ENCODE data around the gene NEB.
A peak's percentile ranks its signal among the peaks of the same experiment; 100 is the strongest.
"Not testable (repeated sequence)": the region's sequence is repeated elsewhere in the genome, so short reads cannot be mapped to it uniquely, and the experiment has no call there.

The NEB gene

DNA sequence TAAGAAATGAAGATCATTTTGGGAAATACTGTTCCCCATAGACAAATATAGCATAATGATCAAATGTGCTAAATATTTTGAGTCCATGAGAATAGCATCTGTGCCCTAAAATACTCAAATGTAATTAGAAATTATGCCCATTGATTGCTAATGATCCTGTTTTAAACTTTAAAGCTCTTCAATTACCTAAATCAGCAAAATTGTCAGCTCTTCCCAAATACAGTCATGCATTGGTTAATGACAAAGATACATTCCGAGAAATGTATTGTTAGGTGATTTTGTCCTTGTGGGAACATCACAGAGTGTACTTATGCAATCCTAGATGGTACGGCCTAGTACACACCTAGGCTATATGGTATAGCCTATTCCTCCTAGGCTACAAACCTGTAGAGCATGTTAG, 89.7 kb downstream of the NEB start:
- no peak for DNase-seq

- DNase-seq, result not testable (repeated sequence)
Measured at GRCh38 chr2:151641895-151642294, 92.4 kb downstream of the NEB start.

- DNase-seq, result no peak
Measured at GRCh38 chr2:151640087-151640486, 94.2 kb downstream of the NEB start.

DNA sequence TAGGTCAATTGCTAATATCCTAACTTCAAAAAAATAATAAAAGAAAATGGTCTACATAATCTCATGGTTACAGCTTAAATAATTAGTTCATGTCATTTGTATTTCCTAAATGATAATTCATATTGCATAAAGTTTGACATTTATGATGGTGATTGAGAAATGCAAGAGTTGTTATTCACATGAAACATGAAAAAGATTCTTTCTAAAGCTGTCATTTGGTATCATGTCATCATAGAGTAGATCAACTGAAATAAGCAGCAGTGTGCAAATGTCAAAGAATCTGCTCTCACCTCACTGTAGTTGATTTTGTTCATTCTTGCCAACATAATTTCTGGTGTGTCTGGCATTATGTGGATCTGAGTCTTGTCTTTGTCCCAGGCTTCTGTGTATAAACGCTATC, 95.3 kb downstream of the NEB start:
- DNase-seq, result no peak

DNA sequence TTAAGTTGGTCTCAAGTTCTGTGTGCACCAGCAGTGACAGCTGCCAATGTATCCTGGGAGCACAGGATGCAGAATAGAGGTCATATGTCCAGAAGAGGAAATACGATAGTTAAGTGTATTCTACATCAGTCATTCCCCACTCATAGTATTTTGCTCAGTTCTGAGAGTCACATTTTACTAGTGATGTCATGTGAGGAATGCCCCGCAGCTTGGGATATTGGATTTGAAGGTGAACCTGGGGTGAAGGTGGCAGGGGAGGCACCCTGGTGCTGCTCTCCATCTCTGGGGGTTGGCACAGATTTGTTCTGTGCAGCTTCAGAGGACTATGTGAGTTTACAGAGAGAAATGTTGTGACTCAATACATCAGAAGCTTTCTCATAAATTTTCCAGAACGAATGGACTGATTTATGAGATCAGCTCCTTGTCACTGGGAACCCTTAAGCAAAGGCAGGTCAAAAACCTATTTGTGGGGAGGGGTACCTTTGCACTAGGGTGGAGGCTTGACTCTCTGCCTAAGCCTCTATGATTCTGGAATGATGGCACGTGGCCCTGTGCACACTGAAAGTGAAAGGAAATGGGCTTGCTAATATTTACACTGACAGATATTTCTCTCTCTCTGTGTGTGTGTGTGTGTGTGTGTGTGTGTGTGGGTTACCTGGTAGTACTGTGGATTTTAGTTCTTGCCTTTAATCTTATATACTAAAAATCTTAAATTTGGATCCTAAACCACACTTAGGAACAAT, 95.9 kb downstream of the NEB start:
- DNase-seq, result peak; percentile 35

DNA sequence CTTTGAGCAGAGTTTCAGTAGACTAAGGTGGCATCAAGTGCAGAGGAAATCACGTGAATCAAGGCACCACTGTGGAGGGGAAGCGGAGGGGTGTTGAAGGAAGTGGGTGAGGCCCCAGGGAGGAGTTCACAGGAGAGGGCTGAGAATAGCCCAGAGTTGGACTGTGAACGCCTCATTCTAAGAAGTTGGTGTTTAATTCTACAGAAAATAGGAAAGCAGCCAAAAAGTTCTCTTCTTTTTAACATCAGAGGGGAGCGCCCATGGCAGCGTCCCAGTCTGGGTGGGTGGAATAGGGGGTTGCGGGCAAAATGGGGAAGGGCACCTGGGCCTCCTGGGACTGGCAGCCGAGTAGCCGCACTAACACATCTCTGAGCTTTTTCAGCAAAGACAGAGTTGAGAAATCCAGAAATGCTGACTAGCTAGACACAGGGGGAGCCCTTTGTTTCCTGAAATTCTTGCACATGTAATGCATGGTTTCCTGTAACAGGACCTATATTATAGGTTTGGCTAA, 97.0 kb downstream of the NEB start:
- peak; percentile 43 for DNase-seq

- DNase-seq, result no peak
Measured at GRCh38 chr2:151634736-151635467, 99.4 kb downstream of the NEB start.

DNA sequence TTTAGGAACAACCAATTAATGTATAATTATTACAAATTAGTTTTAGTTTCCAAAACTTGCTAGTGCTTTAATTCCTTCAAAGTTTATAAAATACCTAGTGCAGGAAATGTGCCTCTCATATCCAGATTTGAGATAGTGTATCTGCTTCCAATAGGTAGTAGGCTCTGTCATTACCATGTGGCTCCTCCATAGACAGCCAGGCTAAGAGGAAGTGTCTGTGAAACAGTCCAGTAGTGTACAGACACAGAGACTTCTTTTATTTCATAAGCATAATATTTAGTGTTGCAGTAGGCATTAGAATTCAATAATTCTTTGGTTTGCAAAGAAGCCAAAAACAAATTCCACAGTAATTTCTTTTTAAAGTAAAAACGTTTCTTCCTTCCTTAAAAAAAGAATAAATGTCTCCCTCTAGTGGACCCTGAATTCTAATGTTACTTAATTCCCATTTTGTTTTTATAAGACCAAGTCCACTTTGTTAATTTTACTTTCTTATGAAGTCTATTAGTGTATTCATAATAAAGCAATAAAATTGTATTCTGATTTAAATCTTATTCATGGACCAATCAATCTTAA, 101.2 kb downstream of the NEB start:
- DNase-seq, result no peak

DNA sequence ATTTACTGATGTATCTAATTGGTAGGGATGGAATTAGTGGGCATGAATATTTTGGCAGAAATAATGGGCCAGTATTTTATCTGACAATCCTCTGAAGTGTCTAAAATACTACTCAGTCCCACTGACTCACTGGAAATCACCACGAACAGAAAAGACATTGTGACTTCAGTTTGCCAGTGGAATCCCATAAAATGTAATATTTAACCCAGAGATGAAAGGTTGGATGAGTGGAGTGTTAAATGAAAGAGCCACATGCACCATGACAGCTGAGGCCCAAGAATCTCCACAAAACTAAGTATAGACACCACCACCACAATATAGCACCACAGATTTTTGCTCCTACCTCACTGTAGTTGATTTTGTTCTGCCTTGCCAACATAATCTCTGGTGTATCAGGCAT, 103.9 kb downstream of the NEB start:
- no peak for DNase-seq

DNA sequence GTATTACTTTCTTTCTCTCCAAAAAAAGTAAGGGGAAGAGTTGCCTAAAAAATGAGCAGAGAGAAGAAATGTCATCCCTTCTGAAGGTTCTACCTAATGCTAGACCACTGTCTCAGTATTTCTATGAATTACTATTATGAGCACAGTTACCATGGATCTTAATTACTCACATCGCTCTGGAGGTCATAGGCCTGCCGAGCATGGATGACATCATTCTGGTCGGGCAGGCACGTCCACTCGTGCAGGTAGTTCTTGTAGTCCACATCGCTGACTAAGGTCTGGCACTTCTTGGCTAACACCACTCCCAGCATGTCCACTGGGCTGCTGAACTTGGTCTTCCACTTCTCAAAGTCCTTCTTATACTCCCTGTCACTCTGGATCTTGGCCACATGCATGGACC, 106.9 kb downstream of the NEB start:
- DNase-seq, result no peak

DNA sequence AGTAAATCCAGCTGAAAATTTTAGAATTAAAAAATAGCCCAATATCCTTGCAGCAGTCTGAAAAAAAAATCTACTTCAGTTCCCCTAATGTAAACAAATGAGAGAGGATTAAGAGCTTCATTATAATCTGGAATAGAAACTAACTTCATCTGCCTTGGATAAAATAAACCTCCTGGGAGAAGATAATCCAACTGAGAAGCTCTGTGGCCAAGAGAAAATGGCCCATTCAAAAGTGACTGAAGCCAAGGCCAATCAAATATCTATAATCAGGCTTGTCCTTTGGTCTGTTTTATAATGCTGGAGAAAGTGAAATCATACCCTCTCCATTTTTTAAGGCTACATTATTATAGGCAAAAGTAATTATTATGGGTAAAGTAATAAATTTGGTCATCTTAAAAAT, 110.0 kb downstream of the NEB start:
- no peak for DNase-seq

DNA sequence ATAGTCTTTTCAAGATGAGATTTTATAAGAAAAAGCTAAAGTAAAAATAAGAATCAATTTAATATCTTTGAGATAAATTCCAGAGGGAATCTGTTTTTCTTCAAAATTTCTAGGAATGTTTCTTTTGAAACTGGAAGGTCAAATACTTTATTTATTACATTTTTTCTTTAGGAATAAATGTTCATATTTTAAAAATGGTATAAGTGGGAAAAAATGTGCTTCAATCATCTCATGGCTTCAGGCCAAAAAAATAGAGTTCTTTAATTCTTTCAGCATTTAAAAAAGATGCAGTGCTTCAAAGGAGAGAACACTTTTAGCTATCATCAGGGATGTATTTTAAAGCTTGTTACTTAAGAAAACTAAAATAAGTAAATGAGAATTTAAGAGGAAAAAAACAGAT, 110.6 kb downstream of the NEB start:
- DNase-seq, result no peak

DNA sequence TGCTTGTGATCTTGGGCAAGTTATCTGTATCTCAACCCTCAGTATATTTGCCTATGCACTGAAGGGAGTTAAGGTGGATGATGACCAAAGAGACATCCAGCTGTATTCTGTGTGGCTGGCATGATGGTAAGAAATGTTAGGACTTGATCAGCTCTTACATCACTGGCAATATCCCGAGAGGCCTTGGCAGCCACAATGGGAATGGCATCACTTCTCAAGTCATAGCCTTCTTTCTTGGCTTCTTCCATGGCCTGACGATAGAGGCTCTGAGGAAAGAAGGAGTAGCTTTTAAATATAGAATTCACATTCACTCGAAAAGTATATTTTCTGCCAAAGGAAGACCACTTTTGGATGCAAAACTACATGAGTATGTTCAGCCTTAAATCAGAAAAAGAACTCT, 113.5 kb downstream of the NEB start:
- DNase-seq, result no peak

GRCh38 chr2:151619337-151619989, 114.8 kb downstream of the NEB start:
- DNase-seq, result no peak

GRCh38 chr2:151616760-151617339, 117.4 kb downstream of the NEB start:
- DNase-seq, result no peak

DNA sequence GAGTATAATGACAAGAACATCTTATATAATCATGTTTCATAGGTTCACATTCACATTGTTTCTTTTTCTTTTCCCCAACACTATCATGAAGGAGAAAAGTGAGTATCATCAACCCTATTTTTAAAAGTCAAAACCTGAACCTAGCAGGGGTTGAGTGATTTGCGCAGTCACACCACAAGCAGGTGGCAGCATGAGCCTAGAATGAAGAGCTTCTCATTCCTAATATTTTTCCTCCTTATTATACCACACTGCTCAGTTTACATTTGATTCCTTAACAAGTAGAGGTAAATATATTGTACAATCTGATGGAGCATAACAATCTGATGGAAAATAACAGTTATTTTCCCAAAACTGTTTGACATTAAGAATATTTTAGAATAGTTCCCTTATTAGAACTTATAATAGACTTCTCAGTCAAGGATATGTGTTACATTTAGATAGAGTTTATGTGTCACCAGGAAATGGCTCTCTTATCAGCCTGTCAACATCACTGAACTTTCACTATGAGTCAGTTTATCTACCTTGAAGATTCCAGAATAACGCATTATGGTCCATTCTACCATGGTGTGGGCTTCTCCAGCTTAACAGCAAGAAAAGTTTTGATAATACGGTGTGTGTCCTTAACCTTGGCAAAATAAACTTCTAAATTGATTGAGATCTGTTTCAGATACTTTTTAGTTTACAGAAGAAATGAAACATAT, 119.5 kb downstream of the NEB start:
- no peak for DNase-seq

- no peak for DNase-seq
Measured at GRCh38 chr2:151614159-151614558, 120.1 kb downstream of the NEB start.

DNA sequence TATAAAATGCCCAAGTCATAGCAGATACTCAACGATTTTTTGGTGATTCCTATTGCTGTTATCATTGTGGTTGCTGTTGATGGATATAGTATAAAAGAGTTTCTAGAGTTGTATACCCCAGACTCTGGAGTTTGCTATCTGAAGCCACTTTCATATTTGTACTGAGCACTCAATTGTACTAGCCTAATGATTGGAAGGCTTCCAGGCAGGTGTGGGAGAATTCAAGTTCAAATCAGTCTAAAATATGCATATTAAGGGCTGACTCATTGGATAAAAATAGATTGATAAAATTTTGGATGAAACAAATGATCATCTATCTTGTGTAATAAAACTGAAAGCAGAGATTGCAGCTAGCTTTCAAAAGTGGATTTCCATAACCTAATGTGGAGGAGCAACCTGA, 122.9 kb downstream of the NEB start:
- no peak for DNase-seq

- no peak for DNase-seq
Measured at GRCh38 chr2:151610310-151610709, 124.0 kb downstream of the NEB start.

DNA sequence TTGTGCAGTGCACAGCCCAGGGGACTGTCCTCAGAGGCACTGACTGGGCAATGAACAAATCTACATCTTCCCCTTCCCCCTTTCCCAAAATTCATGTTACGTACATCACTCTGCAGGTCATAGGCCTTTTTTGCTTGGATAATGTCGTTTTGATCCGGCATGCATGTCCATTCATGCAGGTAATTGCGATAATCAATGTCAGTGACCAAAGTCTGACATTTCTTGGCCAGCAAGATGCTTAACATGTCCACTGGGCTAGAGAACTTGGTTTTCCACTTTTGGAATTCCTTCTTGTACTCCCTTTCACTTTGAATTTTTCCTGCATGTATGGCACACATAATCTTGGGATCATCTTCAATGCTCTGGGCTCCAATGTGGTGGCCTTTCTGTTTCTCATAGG, 124.6 kb downstream of the NEB start:
- DNase-seq, result no peak

- DNase-seq, result not testable (repeated sequence)
Measured at GRCh38 chr2:151607459-151608424, 126.5 kb downstream of the NEB start.
